Small intestine (tissue), 7 donors: ENCODE measurements around the gene BZW1. TPM values are rescaled to one million over a fixed set of nuclear protein-coding genes. Genes with fewer than 3 reads are reported as not detected.
A peak's percentile ranks its signal among the peaks of the same experiment; 100 is the strongest.
"Not testable (repeated sequence)": the region's sequence is repeated elsewhere in the genome, so short reads cannot be mapped to it uniquely, and the experiment has no call there.

Experiments used
- DNase-seq, 2 donors: peaks; one replicate each; pipeline versions ENCODE4 v3.0.0 to v3.0.0-alpha.2; 2013
- FAIRE-seq: peaks from 2 replicates; lab custom pipeline; 2012; peaks lifted over from hg19 to GRCh38; lab: Jason Lieb, UNC
- H3K27ac ChIP-seq, 3 donors: one replicate each; pipeline ENCODE4 v1.5.1; 2013; ENCODE audit warnings: low read length in 2 of 3, mild to moderate bottlenecking in 2 of 3, control low read depth in 1 of 3, inconsistent platforms in 1 of 3, low read depth in 1 of 3, moderate library complexity in 1 of 3
- H3K27me3 ChIP-seq, 3 donors: one replicate each; pipeline ENCODE4 v1.6.1; 2013; ENCODE audit warnings: low read length in 3 of 3, inconsistent platforms in 1 of 3; ENCODE audit not compliant: control insufficient read depth in 3 of 3, insufficient read depth in 3 of 3
- H3K36me3 ChIP-seq, 3 donors: one replicate each; pipeline ENCODE4 v1.6.1; 2013; ENCODE audit warnings: low read length in 3 of 3, inconsistent platforms in 1 of 3, low read depth in 1 of 3, mild to moderate bottlenecking in 1 of 3, moderate library complexity in 1 of 3; ENCODE audit not compliant: control insufficient read depth in 3 of 3, insufficient read depth in 2 of 3
- H3K4me1 ChIP-seq, 3 donors: one replicate each; pipeline ENCODE4 v1.6.1; 2013; ENCODE audit warnings: low read length in 2 of 3, inconsistent platforms in 1 of 3, low read depth in 1 of 3, mild to moderate bottlenecking in 1 of 3, moderate library complexity in 1 of 3; ENCODE audit not compliant: control insufficient read depth in 3 of 3, insufficient read depth in 2 of 3
- H3K4me3 ChIP-seq, 3 donors: one replicate each; pipeline ENCODE4 v1.5.1; 2013; ENCODE audit warnings: low read length in 3 of 3, control low read depth in 1 of 3, inconsistent platforms in 1 of 3, low read depth in 1 of 3, mild to moderate bottlenecking in 1 of 3, moderate library complexity in 1 of 3
- H3K9me3 ChIP-seq, 2 donors: one replicate each; pipeline ENCODE4 v1.6.1; 2013; ENCODE audit warnings: low read depth in 1 of 2, low read length in 1 of 2; ENCODE audit not compliant: control insufficient read depth in 2 of 2, insufficient read depth in 1 of 2
- WGBS, 3 donors: extraction: QIAGEN DNeasy Blood & Tissue Kit; methylation state at CpG; one replicate each; pipeline ENCODE4 v1.1.7; 2013; 5-methylcytosine and 5-hydroxymethylcytosine counted together
- polyA plus RNA-seq, 4 donors: library from polyadenylated mRNA; stranded (reverse) in 3 of 4; unstranded in 1 of 4; fragments of 200-250 nt in 3 of 4; fragments of 120-200 nt in 1 of 4; gene quantifications; one replicate each; pipeline versions ENCODE4 v1.2.1 to v1.2.3, GENCODE V29; 2013
- donor health status: healthy with polysubstance abuse.
- donor health status: control.
- donor health status: control.
- donor health status: Bipolar disorder and iron deficiency.
- donor health status: healthy.

BZW1 gene
- polyA plus RNA-seq, 4 donors: 50.8 to 138 (median 73.8) TPM

- peak overlapping the region; percentile 8 to 76 (median 50) for H3K4me3 ChIP-seq
- H3K27ac ChIP-seq: peak overlapping the region; percentile 69 to 85 (median 71)
- no peaks in the 10 kb centered on the region for H3K9me3 ChIP-seq
- peaks cover 0 to 8% (median 3%) of the 10 kb centered on the region in 3 donors for H3K36me3 ChIP-seq
- H3K27me3 ChIP-seq: no peaks in the 10 kb centered on the region
- 3 to 4% (median 3%) methylated on average over 11 of the region's 11 CpGs for whole genome bisulfite sequencing, 3 donors
- no peak for FAIRE-seq
- DNase-seq: no peak
- H3K4me1 ChIP-seq: peaks cover 0 to 21% (median 3%) of the 10 kb centered on the region in 3 donors
Observed at GRCh38 chr2:200810998-200811332, 745 bp upstream of the BZW1 start.

- DNase-seq (peak; percentile 81 to 91), FAIRE-seq (no peak)
- Histone ChIP-seq H3K27ac (peak overlapping the region; percentile 77 to 100 (median 94)), H3K27me3 (no peaks in the 10 kb centered on the region), H3K4me3 (peak overlapping the region; percentile 58 to 99 (median 76)), H3K9me3 (no peaks in the 10 kb centered on the region), H3K4me1 (peaks cover 0 to 21% (median 3%) of the 10 kb centered on the region in 3 donors), H3K36me3 (peaks cover 5 to 10% (median 7%) of the 10 kb centered on the region in 3 donors)
- WGBS, 3 donors: 0 to 1% (median 1%) methylated on average over 25 to 70 of the region's 70 CpGs
Observed at GRCh38 chr2:200812122-200813022, 662 bp downstream of the BZW1 start.

- peaks cover 10 to 22% (median 20%) of the 10 kb centered on the region in 3 donors for H3K36me3 ChIP-seq
- WGBS, 3 donors: 59 to 84% (median 65%) methylated on average over 3 of the region's 3 CpGs
Observed at GRCh38 chr2:200814276-200814815, 2.6 kb downstream of the BZW1 start.

GRCh38 chr2:200814917-200815316 lies 3.2 kb downstream of the BZW1 start:
- 85 to 96% (median 87%) methylated on average over 1 of the region's 1 CpG for WGBS, 3 donors
- no peak for FAIRE-seq
- peaks cover 14 to 23% (median 20%) of the 10 kb centered on the region in 3 donors for H3K36me3 ChIP-seq
- DNase-seq: no peak
- no peak overlapping the region for H3K27ac ChIP-seq
- no peaks in the 10 kb centered on the region for H3K27me3 ChIP-seq
- H3K4me3 ChIP-seq: no peak overlapping the region
- H3K4me1 ChIP-seq: peaks cover 0 to 21% (median 3%) of the 10 kb centered on the region in 3 donors
- H3K9me3 ChIP-seq: no peaks in the 10 kb centered on the region

More at GRCh38 chr2:200814276-200814815, 2.6 kb downstream of the BZW1 start:
- FAIRE-seq (no peak), DNase-seq (no peak)
- no peaks in the 10 kb centered on the region for H3K9me3 ChIP-seq
- no peaks in the 10 kb centered on the region for H3K27me3 ChIP-seq
- H3K27ac ChIP-seq: no peak overlapping the region
- H3K4me3 ChIP-seq: no peak overlapping the region
- H3K4me1 ChIP-seq: peaks cover 0 to 21% (median 3%) of the 10 kb centered on the region in 3 donors

- not testable (repeated sequence) for H3K4me1 ChIP-seq, H3K9me3 ChIP-seq, FAIRE-seq, DNase-seq, H3K27me3 ChIP-seq, H3K27ac ChIP-seq, H3K4me3 ChIP-seq
- H3K36me3 ChIP-seq: peaks cover 25 to 32% (median 32%) of the 10 kb centered on the region in 3 donors
- WGBS, 3 donors: 84 to 90% (median 87%) methylated on average over 3 of the region's 3 CpGs
Observed at GRCh38 chr2:200818732-200819131, 7.0 kb downstream of the BZW1 start.

GRCh38 chr2:200820573-200821234 lies 9.0 kb downstream of the BZW1 start:
- DNase-seq (no peak), FAIRE-seq (no peak)
- no peaks in the 10 kb centered on the region for H3K9me3 ChIP-seq
- H3K4me1 ChIP-seq: no peaks in the 10 kb centered on the region
- H3K27me3 ChIP-seq: no peaks in the 10 kb centered on the region
- peaks cover 24 to 30% (median 28%) of the 10 kb centered on the region in 3 donors for H3K36me3 ChIP-seq
- H3K4me3 ChIP-seq: no peak overlapping the region
- no peak overlapping the region for H3K27ac ChIP-seq
- WGBS, 3 donors: 94 to 98% (median 97%) methylated on average over 5 of the region's 5 CpGs

GRCh38 chr2:200821686-200822245 lies 10.1 kb downstream of the BZW1 start:
- Histone ChIP-seq H3K27me3 (no peaks in the 10 kb centered on the region), H3K9me3 (no peaks in the 10 kb centered on the region), H3K4me1 (no peaks in the 10 kb centered on the region), H3K4me3 (no peak overlapping the region), H3K36me3 (peaks cover 23 to 26% (median 25%) of the 10 kb centered on the region in 3 donors), H3K27ac (no peak overlapping the region)
- FAIRE-seq: no peak
- 90 to 92% (median 92%) methylated on average over 6 of the region's 6 CpGs for WGBS, 3 donors
- DNase-seq: no peak

- FAIRE-seq: no peak
- whole genome bisulfite sequencing, 3 donors: 64 to 84% (median 67%) methylated on average over 2 of the region's 2 CpGs
Observed at GRCh38 chr2:200828104-200828503, 16.4 kb downstream of the BZW1 start.

More at GRCh38 chr2:200828104-200828503, 16.4 kb downstream of the BZW1 start:
- no peak overlapping the region for H3K27ac ChIP-seq
- H3K27me3 ChIP-seq: no peaks in the 10 kb centered on the region
- H3K36me3 ChIP-seq: peaks cover 0 to 6% (median 0%) of the 10 kb centered on the region in 3 donors
- no peaks in the 10 kb centered on the region for H3K9me3 ChIP-seq
- H3K4me1 ChIP-seq: no peaks in the 10 kb centered on the region
- no peak for DNase-seq
- H3K4me3 ChIP-seq: no peak overlapping the region
